Measurements from ENCODE around the gene GJA4.

DNA sequence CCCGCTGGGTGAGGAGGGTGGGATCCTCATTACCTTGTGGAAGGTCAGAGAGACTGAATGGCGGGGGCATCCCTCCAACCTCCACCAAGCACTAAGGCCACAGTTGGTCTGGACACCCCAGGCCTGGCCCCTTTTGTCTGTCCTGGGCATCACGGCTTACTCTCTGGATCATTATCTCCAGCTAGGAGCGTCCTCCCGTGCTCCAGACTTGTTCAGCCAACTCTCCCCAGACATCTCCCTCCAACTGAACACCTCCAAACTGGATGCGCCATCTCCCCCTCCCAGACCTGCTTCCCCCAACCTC is 45.2 kb upstream of the GJA4 start:
- TF ChIP-seq, protein P1, sequence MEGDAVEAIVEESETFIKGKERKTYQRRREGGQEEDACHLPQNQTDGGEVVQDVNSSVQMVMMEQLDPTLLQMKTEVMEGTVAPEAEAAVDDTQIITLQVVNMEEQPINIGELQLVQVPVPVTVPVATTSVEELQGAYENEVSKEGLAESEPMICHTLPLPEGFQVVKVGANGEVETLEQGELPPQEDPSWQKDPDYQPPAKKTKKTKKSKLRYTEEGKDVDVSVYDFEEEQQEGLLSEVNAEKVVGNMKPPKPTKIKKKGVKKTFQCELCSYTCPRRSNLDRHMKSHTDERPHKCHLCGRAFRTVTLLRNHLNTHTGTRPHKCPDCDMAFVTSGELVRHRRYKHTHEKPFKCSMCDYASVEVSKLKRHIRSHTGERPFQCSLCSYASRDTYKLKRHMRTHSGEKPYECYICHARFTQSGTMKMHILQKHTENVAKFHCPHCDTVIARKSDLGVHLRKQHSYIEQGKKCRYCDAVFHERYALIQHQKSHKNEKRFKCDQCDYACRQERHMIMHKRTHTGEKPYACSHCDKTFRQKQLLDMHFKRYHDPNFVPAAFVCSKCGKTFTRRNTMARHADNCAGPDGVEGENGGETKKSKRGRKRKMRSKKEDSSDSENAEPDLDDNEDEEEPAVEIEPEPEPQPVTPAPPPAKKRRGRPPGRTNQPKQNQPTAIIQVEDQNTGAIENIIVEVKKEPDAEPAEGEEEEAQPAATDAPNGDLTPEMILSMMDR (IDR thresholded peaks at IDR 0.05; ENCODE audit: low read depth, low read length): no peak
- no peak for TF ChIP-seq POLR2A (IDR thresholded peaks at IDR 0.05; ENCODE audit: extremely low read depth, insufficient read length)
- TF ChIP-seq, protein P2, sequence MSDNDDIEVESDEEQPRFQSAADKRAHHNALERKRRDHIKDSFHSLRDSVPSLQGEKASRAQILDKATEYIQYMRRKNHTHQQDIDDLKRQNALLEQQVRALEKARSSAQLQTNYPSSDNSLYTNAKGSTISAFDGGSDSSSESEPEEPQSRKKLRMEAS (IDR thresholded peaks at IDR 0.05; ENCODE audit: low read depth, low read length): no peak

Measured in NB4 (cell line).